Measurements from ENCODE around the gene LRRK1. TPM values are rescaled to one million over a fixed set of nuclear protein-coding genes. Genes with fewer than 3 reads are reported as not detected.

LRRK1 gene
- total RNA-seq, 2 experiments from 2014 or later: 0.20 to 0.60 TPM

- no peak overlapping the region for H3K4me3 Mint-ChIP-seq
- CTCF ChIA-PET: no interaction called here
- no peaks in the 10 kb centered on the region for H3K27me3 Mint-ChIP-seq (ENCODE audit: low read depth)
- H3K9me3 Mint-ChIP-seq: no peaks in the 10 kb centered on the region
- intact Hi-C loops (cut with micrococcal nuclease): no loop called here
- no peak overlapping the region for H3K27ac Mint-ChIP-seq
- DNase-seq: no peak
- no peaks in the 10 kb centered on the region for H3K36me3 Mint-ChIP-seq (ENCODE audit: low read depth)
- H3K4me1 Mint-ChIP-seq (ENCODE audit: low read depth): peaks cover 7% of the 10 kb centered on the region
Observed at GRCh38 chr15:101115786-101116680, 196.9 kb downstream of the LRRK1 start.

GRCh38 chr15:101116681-101116976, 197.5 kb downstream of the LRRK1 start:
- Mint-ChIP-seq H3K4me1 (ENCODE audit: low read depth) (peaks cover 8% of the 10 kb centered on the region), H3K27ac (no peak overlapping the region), H3K9me3 (no peaks in the 10 kb centered on the region), H3K36me3 (ENCODE audit: low read depth) (no peaks in the 10 kb centered on the region), H3K27me3 (ENCODE audit: low read depth) (no peaks in the 10 kb centered on the region), H3K4me3 (no peak overlapping the region)
- CTCF ChIA-PET: interaction anchor here (0.6 kb wide), 1 partner anchor 131 kb away, joined by 4 read pairs; no protein-coding TSS in a partner anchor
- no peak for DNase-seq
- intact Hi-C loops (cut with micrococcal nuclease): no loop called here

- CTCF ChIA-PET: no interaction called here
- Mint-ChIP-seq H3K4me1 (ENCODE audit: low read depth) (peaks cover 17% of the 10 kb centered on the region), H3K27me3 (ENCODE audit: low read depth) (no peaks in the 10 kb centered on the region), H3K27ac (no peak overlapping the region), H3K4me3 (no peak overlapping the region), H3K9me3 (no peaks in the 10 kb centered on the region), H3K36me3 (ENCODE audit: low read depth) (no peaks in the 10 kb centered on the region)
- no peak for DNase-seq
- intact Hi-C loops (cut with micrococcal nuclease): no loop called here
Observed at GRCh38 chr15:101118116-101118515, 199.0 kb downstream of the LRRK1 start.

GRCh38 chr15:101118615-101119014, 199.5 kb downstream of the LRRK1 start:
- H3K27ac Mint-ChIP-seq: no peak overlapping the region
- no peak overlapping the region for H3K4me3 Mint-ChIP-seq
- no peaks in the 10 kb centered on the region for H3K36me3 Mint-ChIP-seq (ENCODE audit: low read depth)
- DNase-seq: no peak
- H3K4me1 Mint-ChIP-seq (ENCODE audit: low read depth): peaks cover 22% of the 10 kb centered on the region
- CTCF ChIA-PET: interaction anchor here (0.7 kb wide), 1 partner anchor 55 kb away, joined by 3 read pairs; no protein-coding TSS in a partner anchor
- no peaks in the 10 kb centered on the region for H3K27me3 Mint-ChIP-seq (ENCODE audit: low read depth)
- H3K9me3 Mint-ChIP-seq: no peaks in the 10 kb centered on the region
- intact Hi-C loops (cut with micrococcal nuclease): no loop called here

GRCh38 chr15:101119181-101119580, 200.0 kb downstream of the LRRK1 start:
- no peak for DNase-seq
- no peaks in the 10 kb centered on the region for H3K36me3 Mint-ChIP-seq (ENCODE audit: low read depth)
- intact Hi-C loops (cut with micrococcal nuclease): no loop called here
- no peak overlapping the region for H3K27ac Mint-ChIP-seq
- H3K4me1 Mint-ChIP-seq (ENCODE audit: low read depth): peaks cover 28% of the 10 kb centered on the region
- no peak overlapping the region for H3K4me3 Mint-ChIP-seq
- CTCF ChIA-PET: interaction anchor here (0.7 kb wide), 1 partner anchor 55 kb away, joined by 3 read pairs; no protein-coding TSS in a partner anchor
- no peaks in the 10 kb centered on the region for H3K27me3 Mint-ChIP-seq (ENCODE audit: low read depth)
- H3K9me3 Mint-ChIP-seq: no peaks in the 10 kb centered on the region

Other genes with a start within 250 kb of the LRRK1 start
- gene ALDH1A3, start 39.5 kb upstream of the LRRK1 start, total RNA-seq: not detected